Measurements from ENCODE around the gene PCDH15. TPM values are rescaled to one million over a fixed set of nuclear protein-coding genes. Genes with fewer than 3 reads are reported as not detected.

The PCDH15 gene
- total RNA-seq, 2 donors from 2014 or later = 0.58 to 0.95 TPM

DNA sequence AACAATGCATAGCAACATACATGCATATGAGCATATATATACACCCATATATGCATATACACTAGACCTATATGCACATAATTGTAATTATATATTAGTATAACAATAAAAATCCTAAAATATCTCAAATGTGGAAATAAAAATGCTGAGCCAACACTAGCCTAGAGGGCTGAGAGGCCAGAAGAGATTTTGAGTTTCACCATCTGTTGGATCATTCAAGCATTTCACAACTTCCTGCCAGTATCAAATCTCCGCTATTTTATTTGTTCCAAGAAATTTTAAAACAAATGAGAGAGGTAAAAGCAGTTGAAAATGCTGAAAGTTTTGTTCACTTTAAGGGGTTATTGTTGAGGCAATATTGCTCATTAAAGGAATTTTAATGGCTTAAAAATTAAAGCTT is 187.0 kb downstream of the PCDH15 start:
- Mint-ChIP-seq H3K27me3 (ENCODE audit: insufficient read depth) (no peaks in the 10 kb centered on the region), H3K36me3 (ENCODE audit: low read depth) (no peaks in the 10 kb centered on the region), H3K9me3 (no peaks in the 10 kb centered on the region), H3K4me3 (no peak overlapping the region), H3K27ac (no peak overlapping the region), H3K4me1 (no peaks in the 10 kb centered on the region)
- no peak overlapping the region for H3K9ac ChIP-seq (ENCODE audit: extremely low read depth, low read length, poor library complexity, severe bottlenecking)
- 100% methylated on average over 1 of the region's 1 CpG; no CpG with 5 or more reads in 1 of the 2 experiments for WGBS, 2 experiments (ENCODE audit: insufficient coverage in 1 of 2, insufficient read length in 1 of 2)
- H3K27ac ChIP-seq (ENCODE audit: low read depth, low read length) = no peak overlapping the region
- no peak overlapping the region for H3K4me3 ChIP-seq (ENCODE audit: low read length)
- TF ChIP-seq CTCF (conservative IDR thresholded peaks at IDR 0.05) = no peak
- H3K27me3 ChIP-seq (ENCODE audit: control insufficient read depth, insufficient read depth, low read length, poor library complexity, severe bottlenecking) = no peaks in the 10 kb centered on the region
- no peak for DNase-seq
- H3K4me1 ChIP-seq (ENCODE audit: control insufficient read depth, insufficient read depth, low read length) = no peaks in the 10 kb centered on the region
- H3K36me3 ChIP-seq (ENCODE audit: control insufficient read depth, insufficient read depth, low read length) = no peaks in the 10 kb centered on the region
- H3K9me3 ChIP-seq (ENCODE audit: control insufficient read depth, low read length) = no peaks in the 10 kb centered on the region

DNA sequence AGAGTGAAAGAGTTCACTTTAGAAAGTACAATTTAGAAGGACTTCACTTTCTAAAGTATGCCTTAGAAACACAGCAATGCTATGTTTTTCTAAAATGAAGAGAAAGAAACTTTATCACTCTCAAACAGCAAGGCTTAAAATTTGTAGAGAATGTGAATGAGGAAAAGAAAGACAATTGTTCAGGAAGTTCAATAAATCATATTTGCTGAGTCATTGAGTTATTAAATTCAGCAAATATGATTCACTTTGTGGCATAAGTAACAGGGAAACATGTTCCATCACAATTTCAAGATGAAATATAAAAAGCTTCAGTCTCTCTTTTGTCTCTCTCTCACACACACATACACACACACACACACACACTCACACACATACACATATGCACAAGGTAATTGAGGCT is 187.9 kb downstream of the PCDH15 start:
- no peaks in the 10 kb centered on the region for H3K27me3 Mint-ChIP-seq (ENCODE audit: insufficient read depth)
- H3K4me3 Mint-ChIP-seq = no peak overlapping the region
- H3K4me1 ChIP-seq (ENCODE audit: control insufficient read depth, insufficient read depth, low read length) = no peaks in the 10 kb centered on the region
- no peak overlapping the region for H3K27ac Mint-ChIP-seq
- no peak for DNase-seq
- no peaks in the 10 kb centered on the region for H3K4me1 Mint-ChIP-seq
- no peaks in the 10 kb centered on the region for H3K27me3 ChIP-seq (ENCODE audit: control insufficient read depth, insufficient read depth, low read length, poor library complexity, severe bottlenecking)
- H3K9me3 ChIP-seq (ENCODE audit: control insufficient read depth, low read length) = no peaks in the 10 kb centered on the region
- no peak for TF ChIP-seq CTCF (conservative IDR thresholded peaks at IDR 0.05)
- no peak overlapping the region for H3K27ac ChIP-seq (ENCODE audit: low read depth, low read length)
- no peak overlapping the region for H3K4me3 ChIP-seq (ENCODE audit: low read length)
- no peaks in the 10 kb centered on the region for H3K9me3 Mint-ChIP-seq
- H3K9ac ChIP-seq (ENCODE audit: extremely low read depth, low read length, poor library complexity, severe bottlenecking) = no peak overlapping the region
- H3K36me3 Mint-ChIP-seq (ENCODE audit: low read depth) = no peaks in the 10 kb centered on the region
- no peaks in the 10 kb centered on the region for H3K36me3 ChIP-seq (ENCODE audit: control insufficient read depth, insufficient read depth, low read length)

DNA sequence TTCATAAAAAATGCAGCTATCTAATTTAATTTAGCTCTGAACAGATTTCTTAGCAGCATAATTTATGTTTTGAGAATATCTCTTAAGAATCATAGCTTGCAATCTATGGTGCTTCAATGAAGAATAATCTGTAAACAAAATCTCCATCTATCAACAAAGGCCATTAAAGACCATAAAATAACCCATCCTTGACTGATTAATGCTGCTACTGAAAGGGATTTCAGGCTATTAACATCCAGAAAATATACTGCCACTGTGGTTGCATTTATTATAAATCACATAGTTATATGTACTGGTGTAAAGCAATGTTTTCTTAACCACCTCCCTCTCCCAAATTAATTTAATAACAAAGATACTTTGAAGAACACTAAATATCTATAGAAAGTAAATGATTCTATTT is 191.6 kb downstream of the PCDH15 start:
- H3K27ac ChIP-seq (ENCODE audit: low read depth, low read length) = no peak overlapping the region
- no peak overlapping the region for H3K9ac ChIP-seq (ENCODE audit: extremely low read depth, low read length, poor library complexity, severe bottlenecking)
- no peak overlapping the region for H3K27ac Mint-ChIP-seq
- no peaks in the 10 kb centered on the region for H3K4me1 ChIP-seq (ENCODE audit: control insufficient read depth, insufficient read depth, low read length)
- no peaks in the 10 kb centered on the region for H3K27me3 Mint-ChIP-seq (ENCODE audit: insufficient read depth)
- TF ChIP-seq CTCF (conservative IDR thresholded peaks at IDR 0.05) = no peak
- H3K36me3 Mint-ChIP-seq (ENCODE audit: low read depth) = no peaks in the 10 kb centered on the region
- no peaks in the 10 kb centered on the region for H3K9me3 ChIP-seq (ENCODE audit: control insufficient read depth, low read length)
- no peak for DNase-seq
- no peak overlapping the region for H3K4me3 Mint-ChIP-seq
- no peaks in the 10 kb centered on the region for H3K4me1 Mint-ChIP-seq
- H3K9me3 Mint-ChIP-seq = no peaks in the 10 kb centered on the region
- no peak overlapping the region for H3K4me3 ChIP-seq (ENCODE audit: low read length)
- H3K36me3 ChIP-seq (ENCODE audit: control insufficient read depth, insufficient read depth, low read length) = no peaks in the 10 kb centered on the region
- no peaks in the 10 kb centered on the region for H3K27me3 ChIP-seq (ENCODE audit: control insufficient read depth, insufficient read depth, low read length, poor library complexity, severe bottlenecking)

All from endodermal cell (in vitro differentiated cells).